SK-N-SH (cell line): ENCODE measurements around the gene RASGRF2. TPM values are rescaled to one million over a fixed set of nuclear protein-coding genes. Genes with fewer than 3 reads are reported as not detected.

Experiments used
- CTCF ChIA-PET: fragments of 300-600, 350-600 bp; formaldehyde crosslinking; extraction: SDS; loops from one replicate; lab custom pipeline; 2021; lab: Yijun Ruan, JAX
- POLR2A ChIA-PET: fragments of 350-600 bp; sonication (Branson Sonifier 250); formaldehyde crosslinking; extraction: SDS; loops from one replicate; lab custom pipeline; 2020; ENCODE audit warnings: antibody characterized with exemption, inconsistent platforms; lab: Yijun Ruan, JAX
- DNase-seq: peaks from one replicate; pipeline ENCODE4 v3.0.0; 2012
- H2AFZ ChIP-seq: fragments of 200-600 bp; sonication (generic); 2 replicates; pipeline ENCODE4 v1.8.1; 2016; ENCODE audit warnings: antibody characterized with exemption, mild to moderate bottlenecking, low read depth
- H3F3A ChIP-seq: fragments of 200-600 bp; sonication (generic); replicated peaks from 2 replicates; pipeline ENCODE3; 2016; ENCODE audit warnings: antibody characterized with exemption, mild to moderate bottlenecking; ENCODE audit not compliant: insufficient read depth
- H3K27ac ChIP-seq, 2 experiments: fragments of 200-500 bp in 1 of 2; fragments of 200-600 bp in 1 of 2; sonication (Bioruptor generic) in 1 of 2; sonication (generic), shearing (Covaris generic) in 1 of 2; 2 replicates each; pipeline versions ENCODE4 v1.5.1 to v1.6.1; 2014 to 2016; ENCODE audit warnings: low read depth in 2 of 2, inconsistent platforms in 1 of 2, low read length in 1 of 2, mild to moderate bottlenecking in 1 of 2, mixed read lengths in 1 of 2
- H3K27me3 ChIP-seq: fragments of 200-600 bp; sonication (generic), shearing (Covaris generic); 2 replicates; pipeline ENCODE4 v1.6.1; 2016; ENCODE audit warnings: mixed run types; ENCODE audit not compliant: insufficient read depth
- H3K36me3 ChIP-seq, 2 experiments: fragments of 200-500 bp in 1 of 2; fragments of 200-600 bp in 1 of 2; sonication (Bioruptor generic) in 1 of 2; sonication (generic) in 1 of 2; replicated peaks in 1 of 2; 2 replicates each; pipeline versions ENCODE3 to v1.5.1; 2014 to 2016; ENCODE audit warnings: low read length in 1 of 2, mild to moderate bottlenecking in 1 of 2; ENCODE audit not compliant: insufficient read depth in 2 of 2, control insufficient read depth in 1 of 2
- H3K4me1 ChIP-seq, 2 experiments: fragments of 200-500 bp in 1 of 2; fragments of 200-600 bp in 1 of 2; sonication (Bioruptor generic) in 1 of 2; sonication (generic), shearing (Covaris generic) in 1 of 2; 2 replicates each; pipeline versions ENCODE4 v1.5.1 to v1.6.1; 2014 to 2016; ENCODE audit warnings: low read depth in 1 of 2, low read length in 1 of 2, mixed run types in 1 of 2; ENCODE audit not compliant: insufficient read depth in 2 of 2, control insufficient read depth in 1 of 2
- H3K4me2 ChIP-seq: fragments of 200-600 bp; sonication (generic), shearing (Covaris generic); 2 replicates; pipeline ENCODE4 v1.6.1; 2017; ENCODE audit warnings: mixed run types
- H3K4me3 ChIP-seq, 2 experiments: fragments of 200-500 bp in 1 of 2; fragments of 200-600 bp in 1 of 2; sonication (Bioruptor generic) in 1 of 2; sonication (generic), shearing (Covaris generic) in 1 of 2; 2 replicates each; pipeline versions ENCODE4 v1.5.1 to v1.8.1; 2014 to 2016; ENCODE audit warnings: low read depth in 2 of 2, inconsistent platforms in 1 of 2, low read length in 1 of 2, mild to moderate bottlenecking in 1 of 2, mixed read lengths in 1 of 2, moderate library complexity in 1 of 2
- H3K79me2 ChIP-seq: fragments of 200-600 bp; sonication (generic); 2 replicates; pipeline ENCODE4 v1.8.1; 2017; ENCODE audit warnings: mild to moderate bottlenecking; ENCODE audit not compliant: insufficient read depth
- H3K9ac ChIP-seq: fragments of 200-600 bp; sonication (generic); 2 replicates; pipeline ENCODE4 v1.6.1; 2017; ENCODE audit warnings: mixed run types
- H3K9me2 ChIP-seq: fragments of 200-600 bp; sonication (generic); 2 replicates; pipeline ENCODE4 v1.6.1; 2017; ENCODE audit warnings: mixed run types
- H3K9me3 ChIP-seq: fragments of 200-600 bp; sonication (generic); 2 replicates; pipeline ENCODE4 v1.6.1; 2017; ENCODE audit warnings: mixed run types, mild to moderate bottlenecking, moderate library complexity
- H4K20me1 ChIP-seq: fragments of 200-600 bp; sonication (generic); 2 replicates; pipeline ENCODE4 v1.6.1; 2017; ENCODE audit warnings: mild to moderate bottlenecking, mixed run types; ENCODE audit not compliant: insufficient read depth
- GATA2 ChIP-seq: sonication (generic); formaldehyde crosslinking; IDR thresholded peaks from 2 replicates; pipeline ENCODE4 v1.5.0; 2020; ENCODE audit warnings: mild to moderate bottlenecking, missing genetic modification reagents
- JUND ChIP-seq: IDR thresholded peaks from 2 replicates; pipeline ENCODE4 v1.4.0; 2012
- MAX ChIP-seq: IDR thresholded peaks from 2 replicates; pipeline ENCODE4 v1.4.0; 2012; ENCODE audit warnings: low read depth
- MEF2A ChIP-seq: IDR thresholded peaks from 2 replicates; pipeline ENCODE4 v1.4.0; 2012; ENCODE audit warnings: low read depth, borderline replicate concordance
- NRF1 ChIP-seq: IDR thresholded peaks from 2 replicates; pipeline ENCODE4 v1.6.1; 2012; ENCODE audit warnings: low read depth, mild to moderate bottlenecking, low read length
- POLR2AphosphoS5 ChIP-seq: IDR thresholded peaks from 2 replicates; pipeline ENCODE4 v1.6.1; 2012; ENCODE audit warnings: low read depth, low read length
- RAD21 ChIP-seq: IDR thresholded peaks from 2 replicates; pipeline ENCODE4 v1.6.1; 2012; ENCODE audit warnings: mild to moderate bottlenecking, low read length
- RFX5 ChIP-seq: IDR thresholded peaks from 2 replicates; pipeline ENCODE4 v1.6.1; 2012; ENCODE audit warnings: mild to moderate bottlenecking, improper control_type of control experiment, low read length
- SIN3A ChIP-seq: IDR thresholded peaks from 2 replicates; pipeline ENCODE4 v1.6.1; 2012; ENCODE audit warnings: low read depth, mild to moderate bottlenecking, low read length, moderate library complexity, borderline replicate concordance
- SMC3 ChIP-seq: IDR thresholded peaks from 2 replicates; pipeline ENCODE4 v1.6.1; 2012; ENCODE audit warnings: low read depth, low read length, improper control_type of control experiment
- TCF12 ChIP-seq: IDR thresholded peaks from 2 replicates; pipeline ENCODE4 v1.4.0; 2012
- WGBS: methylation state at CpG from one replicate; pipeline ENCODE4 v1.1.6; 2017; ENCODE audit warnings: low lambda C conversion rate; 5-methylcytosine and 5-hydroxymethylcytosine counted together
- polyA plus RNA-seq, 3 experiments: library from polyadenylated mRNA; depleted of rRNA; stranded (reverse); fragments of >200 nt; gene quantifications; 2 replicates each; pipeline ENCODE4 v1.2.3, GENCODE V29; 2012
- TF ChIP-seq, protein P1 (sequence below): IDR thresholded peaks from 2 replicates; pipeline ENCODE4 v1.6.1; 2012; ENCODE audit warnings: mild to moderate bottlenecking, low read depth, low read length, moderate library complexity
- TF ChIP-seq, protein P2 (sequence below): IDR thresholded peaks from 2 replicates; pipeline ENCODE4 v1.4.0; 2012; ENCODE audit warnings: low read depth, borderline replicate concordance
- TF ChIP-seq, protein P3 (sequence below): fragments of 200-600 bp; sonication (generic); IDR thresholded peaks from 2 replicates; pipeline ENCODE4 v1.6.1; 2017; ENCODE audit warnings: antibody characterized with exemption, mild to moderate bottlenecking, moderate library complexity

Gene RASGRF2
- polyA plus RNA-seq, 1 of the 3 experiments (the other 2 are of a cell fraction), result under 0.01 TPM

DNA sequence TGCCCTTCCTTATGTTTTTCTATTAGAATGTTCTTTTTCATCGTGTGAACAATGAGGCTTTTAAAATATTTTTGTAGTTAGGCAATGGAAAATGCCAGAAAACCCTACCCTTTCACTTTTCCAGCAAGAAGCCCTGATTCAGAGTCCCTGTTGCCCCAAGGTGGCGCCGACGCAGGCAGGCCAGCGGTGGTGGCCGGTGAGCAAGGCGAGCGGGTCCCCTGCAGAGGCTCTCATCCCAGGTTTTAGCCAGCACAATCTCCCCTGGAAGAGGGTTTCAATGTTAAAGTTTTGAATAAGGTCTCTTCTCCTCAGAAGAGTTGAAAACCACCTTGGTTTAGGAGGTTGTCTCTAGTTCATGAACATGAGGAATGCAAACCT is 232.2 kb downstream of the RASGRF2 start:
- ChIA-PET CTCF (interaction anchor here (1.5 to 3.6 kb wide), 4 partner anchors 12 to 520 kb away, joined by 4 to 22 read pairs (median 6); no protein-coding TSS in a partner anchor), POLR2A (no interaction called here)
- DNase-seq, result no peak

GRCh38 chr5:81194633-81195334 is 234.6 kb downstream of the RASGRF2 start:
- WGBS, result 38% methylated on average over 27 of the region's 31 CpGs
- peaks cover 0 to 4% of the 10 kb centered on the region in 2 experiments; a peak in 1 of 4 replicates for H3K4me1 ChIP-seq
- H3K79me2 ChIP-seq, result no peaks in the 10 kb centered on the region
- H3K9ac ChIP-seq, result no peak overlapping the region
- peak; percentile 94 for DNase-seq
- H3K27me3 ChIP-seq, result no peaks in the 10 kb centered on the region
- H3K36me3 ChIP-seq, result no peaks in the 10 kb centered on the region
- POLR2A ChIA-PET, result no interaction called here
- H3K27ac ChIP-seq, result no peak overlapping the region
- TF ChIP-seq MAX (peak; percentile 82), JUND (no peak), MEF2A (no peak), RAD21 (peak; percentile 94), SMC3 (peak; percentile 86), RFX5 (no peak)
- TF ChIP-seq, protein P1, sequence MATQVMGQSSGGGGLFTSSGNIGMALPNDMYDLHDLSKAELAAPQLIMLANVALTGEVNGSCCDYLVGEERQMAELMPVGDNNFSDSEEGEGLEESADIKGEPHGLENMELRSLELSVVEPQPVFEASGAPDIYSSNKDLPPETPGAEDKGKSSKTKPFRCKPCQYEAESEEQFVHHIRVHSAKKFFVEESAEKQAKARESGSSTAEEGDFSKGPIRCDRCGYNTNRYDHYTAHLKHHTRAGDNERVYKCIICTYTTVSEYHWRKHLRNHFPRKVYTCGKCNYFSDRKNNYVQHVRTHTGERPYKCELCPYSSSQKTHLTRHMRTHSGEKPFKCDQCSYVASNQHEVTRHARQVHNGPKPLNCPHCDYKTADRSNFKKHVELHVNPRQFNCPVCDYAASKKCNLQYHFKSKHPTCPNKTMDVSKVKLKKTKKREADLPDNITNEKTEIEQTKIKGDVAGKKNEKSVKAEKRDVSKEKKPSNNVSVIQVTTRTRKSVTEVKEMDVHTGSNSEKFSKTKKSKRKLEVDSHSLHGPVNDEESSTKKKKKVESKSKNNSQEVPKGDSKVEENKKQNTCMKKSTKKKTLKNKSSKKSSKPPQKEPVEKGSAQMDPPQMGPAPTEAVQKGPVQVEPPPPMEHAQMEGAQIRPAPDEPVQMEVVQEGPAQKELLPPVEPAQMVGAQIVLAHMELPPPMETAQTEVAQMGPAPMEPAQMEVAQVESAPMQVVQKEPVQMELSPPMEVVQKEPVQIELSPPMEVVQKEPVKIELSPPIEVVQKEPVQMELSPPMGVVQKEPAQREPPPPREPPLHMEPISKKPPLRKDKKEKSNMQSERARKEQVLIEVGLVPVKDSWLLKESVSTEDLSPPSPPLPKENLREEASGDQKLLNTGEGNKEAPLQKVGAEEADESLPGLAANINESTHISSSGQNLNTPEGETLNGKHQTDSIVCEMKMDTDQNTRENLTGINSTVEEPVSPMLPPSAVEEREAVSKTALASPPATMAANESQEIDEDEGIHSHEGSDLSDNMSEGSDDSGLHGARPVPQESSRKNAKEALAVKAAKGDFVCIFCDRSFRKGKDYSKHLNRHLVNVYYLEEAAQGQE, result 0 out of 2 replicates have a peak, but pooled peaks have one; percentile 16
- TF ChIP-seq, protein P2, sequence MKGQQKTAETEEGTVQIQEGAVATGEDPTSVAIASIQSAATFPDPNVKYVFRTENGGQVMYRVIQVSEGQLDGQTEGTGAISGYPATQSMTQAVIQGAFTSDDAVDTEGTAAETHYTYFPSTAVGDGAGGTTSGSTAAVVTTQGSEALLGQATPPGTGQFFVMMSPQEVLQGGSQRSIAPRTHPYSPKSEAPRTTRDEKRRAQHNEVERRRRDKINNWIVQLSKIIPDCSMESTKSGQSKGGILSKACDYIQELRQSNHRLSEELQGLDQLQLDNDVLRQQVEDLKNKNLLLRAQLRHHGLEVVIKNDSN, result no peak
- TF ChIP-seq, protein P3, sequence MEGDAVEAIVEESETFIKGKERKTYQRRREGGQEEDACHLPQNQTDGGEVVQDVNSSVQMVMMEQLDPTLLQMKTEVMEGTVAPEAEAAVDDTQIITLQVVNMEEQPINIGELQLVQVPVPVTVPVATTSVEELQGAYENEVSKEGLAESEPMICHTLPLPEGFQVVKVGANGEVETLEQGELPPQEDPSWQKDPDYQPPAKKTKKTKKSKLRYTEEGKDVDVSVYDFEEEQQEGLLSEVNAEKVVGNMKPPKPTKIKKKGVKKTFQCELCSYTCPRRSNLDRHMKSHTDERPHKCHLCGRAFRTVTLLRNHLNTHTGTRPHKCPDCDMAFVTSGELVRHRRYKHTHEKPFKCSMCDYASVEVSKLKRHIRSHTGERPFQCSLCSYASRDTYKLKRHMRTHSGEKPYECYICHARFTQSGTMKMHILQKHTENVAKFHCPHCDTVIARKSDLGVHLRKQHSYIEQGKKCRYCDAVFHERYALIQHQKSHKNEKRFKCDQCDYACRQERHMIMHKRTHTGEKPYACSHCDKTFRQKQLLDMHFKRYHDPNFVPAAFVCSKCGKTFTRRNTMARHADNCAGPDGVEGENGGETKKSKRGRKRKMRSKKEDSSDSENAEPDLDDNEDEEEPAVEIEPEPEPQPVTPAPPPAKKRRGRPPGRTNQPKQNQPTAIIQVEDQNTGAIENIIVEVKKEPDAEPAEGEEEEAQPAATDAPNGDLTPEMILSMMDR, result peak; percentile 92
- peak overlapping the region; percentile 56 for H3K4me2 ChIP-seq
- H3K4me3 ChIP-seq, result peak overlapping the region in 1 of 2 experiments; percentile 35; a peak in 1 of 4 replicates
- no peaks in the 10 kb centered on the region for H3K9me2 ChIP-seq
- no peaks in the 10 kb centered on the region for H3F3A ChIP-seq
- H4K20me1 ChIP-seq, result no peaks in the 10 kb centered on the region
- no peaks in the 10 kb centered on the region for H3K9me3 ChIP-seq
- H2AFZ ChIP-seq, result peak overlapping the region; percentile 86
- CTCF ChIA-PET, result interaction anchor here (0.6 to 3.6 kb wide), 37 partner anchors 10 to 849 kb away, joined by 3 to 58 read pairs (median 3); partner anchors contain the start of gene ZCCHC9

More for the DNA sequence above, 232.2 kb downstream of the RASGRF2 start:
- WGBS, result 82% methylated on average over 8 of the region's 8 CpGs
- Histone ChIP-seq H3K4me2 (no peak overlapping the region), H3K79me2 (no peaks in the 10 kb centered on the region), H3K9me2 (no peaks in the 10 kb centered on the region), H3K4me1 (peaks cover 0 to 7% of the 10 kb centered on the region in 2 experiments; a peak in 1 of 4 replicates), H3K36me3 (no peaks in the 10 kb centered on the region), H3K27ac (no peak overlapping the region), H4K20me1 (no peaks in the 10 kb centered on the region), H3K9ac (no peak overlapping the region), H2AFZ (no peak overlapping the region), H3F3A (no peaks in the 10 kb centered on the region), H3K9me3 (no peaks in the 10 kb centered on the region), H3K27me3 (no peaks in the 10 kb centered on the region), H3K4me3 (no peak overlapping the region)
- TF ChIP-seq NRF1 (no peak), TCF12 (no peak), SIN3A (no peak), GATA2 (CRISPR knock-in tag) (no peak), POLR2AphosphoS5 (no peak)
- TF ChIP-seq, protein P3, result peak; percentile 9; the same call in 1 of the 2 replicates
